Measurements from ENCODE around the gene TARM1.

Gene TARM1

DNA sequence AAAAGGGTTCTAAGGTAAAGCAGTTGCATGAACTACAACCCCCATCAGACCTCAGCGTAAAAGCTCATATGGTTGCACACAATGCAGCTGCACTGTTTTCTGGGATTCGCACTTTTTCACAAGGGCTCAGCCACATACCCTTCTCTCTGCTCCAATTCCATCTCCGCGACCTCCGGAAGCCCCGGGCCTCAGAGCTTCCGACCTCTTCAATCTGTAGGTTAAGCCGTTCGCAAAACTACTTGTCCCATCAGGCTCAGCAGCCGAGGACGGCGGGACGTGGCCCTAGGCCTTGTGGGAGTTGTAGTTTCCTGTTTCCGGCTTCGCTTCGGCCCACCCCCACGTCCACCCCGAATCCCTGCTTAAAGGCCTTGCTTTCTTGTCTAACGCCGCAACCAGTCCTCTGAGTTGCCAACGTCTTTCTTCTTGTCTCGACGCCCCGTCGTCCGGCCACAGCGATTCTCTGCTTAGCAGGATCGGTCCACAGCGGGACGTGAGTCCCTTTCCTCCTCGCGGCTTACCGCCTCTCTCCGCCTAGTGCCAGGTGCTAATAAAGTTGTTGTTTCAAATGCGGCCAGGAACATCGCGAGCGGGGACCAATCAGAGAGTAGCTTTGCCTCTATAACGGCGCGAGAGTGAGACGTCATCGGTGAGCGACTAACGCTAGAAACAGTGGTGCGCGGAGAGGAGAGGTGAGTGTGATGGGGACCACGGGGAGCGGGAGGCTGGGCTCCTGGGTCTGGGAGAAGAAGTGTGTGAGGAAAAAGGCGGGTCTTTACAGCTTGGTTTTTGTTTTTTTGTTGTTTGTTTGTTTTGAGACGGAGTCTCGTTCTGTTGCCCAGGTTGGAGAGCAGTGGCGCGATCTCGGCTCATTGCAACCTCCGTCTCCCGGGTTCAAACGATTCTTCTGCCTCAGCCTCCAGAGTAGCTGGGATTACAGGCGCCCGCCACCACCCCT lies 34.2 kb upstream of the TARM1 start, which contains the start of the genes PRPF31 and TFPT:
TSS of gene PRPF31 (plus strand) at position 646 of the 955 bp plus-strand sequence. CDS start 2,525 bp downstream, outside the sequence.
TSS of gene TFPT (minus strand) at position 549 of the 955 bp plus-strand sequence. CDS start at position 161, 388 bp downstream.
- H3K27ac ChIP-seq (ENCODE audit: low read length) = peak within 1 kb of the TSS; percentile 64
- peaks cover 26% of the 10 kb centered on the region for H3K79me2 ChIP-seq (ENCODE audit: low read length)
- H4K20me1 ChIP-seq (ENCODE audit: insufficient read depth, low read length) = no peaks in the 10 kb centered on the region
- no peaks in the 10 kb centered on the region for H3K36me3 ChIP-seq (replicated peaks; ENCODE audit: insufficient read depth, low read length)
- H3K4me1 ChIP-seq (ENCODE audit: low read length) = peaks cover 4% of the 10 kb centered on the region; the same call in 1 of the 2 replicates
- DNase-seq = peak; percentile 98
- peak within 1 kb of the TSS; percentile 85 for H3K4me3 ChIP-seq (ENCODE audit: low read length)
- H3F3A ChIP-seq (ENCODE audit: insufficient read depth, low read length) = no peaks in the 10 kb centered on the region
- peak within 1 kb of the TSS; percentile 82 for H3K9ac ChIP-seq (ENCODE audit: low read length)
- no peaks in the 10 kb centered on the region for H3K9me3 ChIP-seq (replicated peaks; ENCODE audit: insufficient read depth, low read length)
- H3K9me2 ChIP-seq (replicated peaks; ENCODE audit: insufficient read depth, low read length) = no peaks in the 10 kb centered on the region
- no peak for TF ChIP-seq EZH2phosphoT487 (IDR thresholded peaks at IDR 0.05; ENCODE audit: low read length)
- TF ChIP-seq CTCF (IDR thresholded peaks at IDR 0.05; ENCODE audit: low read length) = no peak
- TF ChIP-seq EZH2 (optimal IDR thresholded peaks at IDR 0.05; ENCODE audit: low read depth, low read length) = no peak
- peak within 1 kb of the TSS; percentile 92 for H3K4me2 ChIP-seq (ENCODE audit: low read depth, low read length)
- H3K27me3 ChIP-seq (replicated peaks; ENCODE audit: insufficient read depth, low read length) = no peaks in the 10 kb centered on the region
- peak within 1 kb of the TSS; percentile 80 for H2AFZ ChIP-seq (ENCODE audit: low read length)

DNA sequence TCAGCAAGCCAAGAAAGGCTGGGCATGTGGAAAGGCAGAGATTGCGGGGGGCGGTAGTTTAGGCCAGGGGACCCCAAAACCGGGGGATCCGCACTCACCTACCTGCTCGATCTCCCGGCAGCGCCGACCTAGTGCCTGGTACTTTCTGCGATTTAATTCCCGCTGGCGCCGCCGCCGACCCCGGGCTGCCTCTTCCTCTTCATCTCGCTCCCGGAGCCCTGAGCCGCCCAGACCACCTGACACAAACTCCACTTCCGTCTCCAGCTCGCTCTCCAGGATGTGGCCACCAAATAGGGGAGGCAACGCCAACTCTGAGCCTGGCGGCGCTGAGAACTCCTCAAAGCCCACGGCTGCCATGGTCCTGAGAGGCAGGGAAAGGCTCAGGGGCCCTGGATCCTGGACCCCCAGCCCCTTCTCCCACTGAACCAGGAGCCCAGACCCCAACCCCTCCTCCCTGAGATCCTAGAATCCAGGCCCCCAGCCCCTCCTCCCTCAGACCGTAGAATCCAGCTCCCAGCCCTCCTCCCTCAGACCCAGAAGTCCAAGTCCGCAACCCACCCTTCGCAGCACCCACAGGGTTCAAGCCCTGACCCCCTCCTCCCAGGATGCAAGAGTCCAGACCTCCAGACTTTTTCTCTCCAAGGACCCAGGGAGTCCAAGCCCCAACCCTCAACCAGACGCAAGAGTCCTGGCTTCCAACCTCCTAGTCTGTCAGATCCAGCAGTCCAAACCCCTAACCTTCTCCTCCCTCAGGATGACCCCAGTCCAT lies 33.4 kb upstream of the TARM1 start:
- no peak overlapping the region for H3K27ac ChIP-seq (ENCODE audit: low read length)

More for the DNA sequence above, 33.4 kb upstream of the TARM1 start:
- Histone ChIP-seq H3K27me3 (replicated peaks; ENCODE audit: insufficient read depth, low read length) (no peaks in the 10 kb centered on the region), H2AFZ (ENCODE audit: low read length) (peak overlapping the region; percentile 80), H3K4me1 (ENCODE audit: low read length) (peaks cover 4% of the 10 kb centered on the region; the same call in 1 of the 2 replicates), H3F3A (ENCODE audit: insufficient read depth, low read length) (no peaks in the 10 kb centered on the region), H3K4me3 (ENCODE audit: low read length) (peak overlapping the region; percentile 85), H3K36me3 (replicated peaks; ENCODE audit: insufficient read depth, low read length) (no peaks in the 10 kb centered on the region), H3K9ac (ENCODE audit: low read length) (peak overlapping the region; percentile 82; the same call in 1 of the 2 replicates), H3K79me2 (ENCODE audit: low read length) (peaks cover 26% of the 10 kb centered on the region), H4K20me1 (ENCODE audit: insufficient read depth, low read length) (no peaks in the 10 kb centered on the region), H3K9me3 (replicated peaks; ENCODE audit: insufficient read depth, low read length) (no peaks in the 10 kb centered on the region), H3K9me2 (replicated peaks; ENCODE audit: insufficient read depth, low read length) (no peaks in the 10 kb centered on the region), H3K4me2 (ENCODE audit: low read depth, low read length) (peak overlapping the region; percentile 92)
- no peak for TF ChIP-seq EZH2 (optimal IDR thresholded peaks at IDR 0.05; ENCODE audit: low read depth, low read length)
- TF ChIP-seq EZH2phosphoT487 (IDR thresholded peaks at IDR 0.05; ENCODE audit: low read length) = no peak
- TF ChIP-seq CTCF (IDR thresholded peaks at IDR 0.05; ENCODE audit: low read length) = no peak
- DNase-seq = no peak

Data from MM.1S (cell line).